Keratinocyte (primary cell): ENCODE results near the gene DCST2. TPM values are rescaled to one million over a fixed set of nuclear protein-coding genes. Genes with fewer than 3 reads are reported as not detected.

ENCODE experiments used
- DNase-seq: peaks from one replicate; pipeline ENCODE4 v3.0.0-alpha.2; 2011; ENCODE audit warnings: low read depth, missing footprints, low spot score
- FAIRE-seq: peaks from 2 replicates; lab custom pipeline; 2011; peaks lifted over from hg19 to GRCh38; lab: Jason Lieb, UNC
- H2AFZ ChIP-seq: 2 replicates; pipeline ENCODE4 v1.6.0; 2012; ENCODE audit warnings: low read length, control low read depth, inconsistent platforms; ENCODE audit not compliant: control insufficient read depth
- H3K27ac ChIP-seq: 2 replicates; pipeline ENCODE4 v1.5.1; 2011; ENCODE audit warnings: low read length; ENCODE audit not compliant: control insufficient read depth, insufficient read depth
- H3K27me3 ChIP-seq: 3 replicates; pipeline ENCODE4 v1.6.0; 2011; ENCODE audit warnings: low read length; ENCODE audit not compliant: control insufficient read depth, insufficient read depth; ENCODE audit errors: extremely low read depth
- H3K36me3 ChIP-seq, 2 experiments: 2 replicates in 1 of 2; 3 replicates in 1 of 2; pipeline ENCODE4 v1.5.1; 2011; ENCODE audit warnings: low read length in 2 of 2, mild to moderate bottlenecking in 1 of 2; ENCODE audit not compliant: control insufficient read depth in 2 of 2, insufficient read depth in 2 of 2; ENCODE audit errors: extremely low read depth in 1 of 2
- H3K4me1 ChIP-seq: 3 replicates; pipeline ENCODE4 v1.5.1; 2011; ENCODE audit warnings: low read length; ENCODE audit not compliant: control insufficient read depth, insufficient read depth; ENCODE audit errors: extremely low read depth
- H3K4me2 ChIP-seq: 3 replicates; pipeline ENCODE4 v1.6.0; 2011; ENCODE audit warnings: low read depth, low read length; ENCODE audit not compliant: control insufficient read depth, insufficient read depth; ENCODE audit errors: extremely low read depth
- H3K4me3 ChIP-seq, 3 experiments: fragments of 200-600 bp in 1 of 3; sonication (generic) in 1 of 3; 2 replicates in 2 of 3; 3 replicates in 1 of 3; pipeline ENCODE4 v1.5.1; 2011 to 2016; ENCODE audit warnings: low read length in 3 of 3, mild to moderate bottlenecking in 3 of 3, control low read depth in 2 of 3, inconsistent platforms in 1 of 3, low read depth in 1 of 3, mixed read lengths in 1 of 3, mixed run types in 1 of 3, moderate library complexity in 1 of 3; ENCODE audit not compliant: control insufficient read depth in 2 of 3, insufficient read depth in 2 of 3; ENCODE audit errors: extremely low read depth in 1 of 3
- H3K79me2 ChIP-seq: 2 replicates; pipeline ENCODE4 v1.6.0; 2012; ENCODE audit warnings: low read length; ENCODE audit not compliant: control insufficient read depth, insufficient read depth
- H3K9ac ChIP-seq: 3 replicates; pipeline ENCODE4 v1.6.0; 2011; ENCODE audit warnings: low read length; ENCODE audit not compliant: control insufficient read depth, insufficient read depth; ENCODE audit errors: extremely low read depth
- H3K9me1 ChIP-seq: 3 replicates; pipeline ENCODE4 v1.6.0; 2011; ENCODE audit warnings: low read length; ENCODE audit not compliant: control insufficient read depth, insufficient read depth; ENCODE audit errors: extremely low read depth
- H3K9me3 ChIP-seq: 2 replicates; pipeline ENCODE4 v1.5.1; 2012; ENCODE audit warnings: low read depth, low read length; ENCODE audit not compliant: control insufficient read depth
- H4K20me1 ChIP-seq: 3 replicates; pipeline ENCODE4 v1.6.0; 2011; ENCODE audit warnings: low read length; ENCODE audit not compliant: control insufficient read depth, insufficient read depth; ENCODE audit errors: extremely low read depth
- EZH2 ChIP-seq: IDR thresholded peaks from one replicate; pipeline ENCODE4 v1.6.1; 2012; ENCODE audit warnings: inconsistent platforms, mild to moderate bottlenecking, low read length, moderate library complexity
- dilution Hi-C: fragments of 300-500 bp; cut with MboI; formaldehyde crosslinking; loops from one replicate; pipeline ENCODE4 v1.7.0; 2020; ENCODE audit warnings: low sequenced_read_pairs; ENCODE audit not compliant: extremely low pct_ligation_motif_present
- polyA plus RNA-seq, 5 experiments: library from polyadenylated mRNA; depleted of rRNA in 3 of 5; stranded (reverse) in 3 of 5; stranded (forward) in 1 of 5; unstranded in 1 of 5; fragments of >200 nt; gene quantifications; 1 replicate in 1 of 5; 2 replicates in 3 of 5; 3 replicates in 1 of 5; pipeline versions ENCODE4 v1.2.1 to v1.2.3, GENCODE V29; 2011 to 2012; ENCODE audit warnings: missing spikeins in 2 of 5, low read depth in 1 of 5, low replicate concordance in 1 of 5
- TF ChIP-seq, protein P1 (sequence below), 3 experiments: IDR thresholded peaks in 1 of 3; conservative IDR thresholded peaks in 1 of 3; optimal IDR thresholded peaks in 1 of 3; 2 replicates in 2 of 3; 3 replicates in 1 of 3; pipeline versions ENCODE3 to v1.5.1; 2011; ENCODE audit warnings: low read length in 3 of 3, mild to moderate bottlenecking in 3 of 3, moderate library complexity in 2 of 3, control low read depth in 1 of 3, inconsistent platforms in 1 of 3; ENCODE audit not compliant: insufficient read depth in 2 of 3; ENCODE audit errors: extremely low read depth in 1 of 3

The DCST2 gene
- polyA plus RNA-seq, 1 donor (not counting 4 experiments of a cell fraction or from before 2014, with no cell fraction given): 0.14 TPM

- Histone ChIP-seq H3K4me2 (peak overlapping the region; percentile 98), H3K9me1 (no peaks in the 10 kb centered on the region), H3K36me3 (peaks cover 0 to 5% of the 10 kb centered on the region in 2 experiments), H3K4me3 (peak overlapping the region in 1 of 3 experiments; percentile 84), H3K9me3 (no peaks in the 10 kb centered on the region), H3K27ac (peak overlapping the region; percentile 63), H3K79me2 (peaks cover 26% of the 10 kb centered on the region), H3K27me3 (no peaks in the 10 kb centered on the region), H2AFZ (peak overlapping the region; percentile 94), H3K4me1 (peaks cover 37% of the 10 kb centered on the region), H3K9ac (peak overlapping the region; percentile 75), H4K20me1 (no peaks in the 10 kb centered on the region)
- FAIRE-seq (peak; percentile 46), DNase-seq (no peak)
- TF ChIP-seq, protein P1, sequence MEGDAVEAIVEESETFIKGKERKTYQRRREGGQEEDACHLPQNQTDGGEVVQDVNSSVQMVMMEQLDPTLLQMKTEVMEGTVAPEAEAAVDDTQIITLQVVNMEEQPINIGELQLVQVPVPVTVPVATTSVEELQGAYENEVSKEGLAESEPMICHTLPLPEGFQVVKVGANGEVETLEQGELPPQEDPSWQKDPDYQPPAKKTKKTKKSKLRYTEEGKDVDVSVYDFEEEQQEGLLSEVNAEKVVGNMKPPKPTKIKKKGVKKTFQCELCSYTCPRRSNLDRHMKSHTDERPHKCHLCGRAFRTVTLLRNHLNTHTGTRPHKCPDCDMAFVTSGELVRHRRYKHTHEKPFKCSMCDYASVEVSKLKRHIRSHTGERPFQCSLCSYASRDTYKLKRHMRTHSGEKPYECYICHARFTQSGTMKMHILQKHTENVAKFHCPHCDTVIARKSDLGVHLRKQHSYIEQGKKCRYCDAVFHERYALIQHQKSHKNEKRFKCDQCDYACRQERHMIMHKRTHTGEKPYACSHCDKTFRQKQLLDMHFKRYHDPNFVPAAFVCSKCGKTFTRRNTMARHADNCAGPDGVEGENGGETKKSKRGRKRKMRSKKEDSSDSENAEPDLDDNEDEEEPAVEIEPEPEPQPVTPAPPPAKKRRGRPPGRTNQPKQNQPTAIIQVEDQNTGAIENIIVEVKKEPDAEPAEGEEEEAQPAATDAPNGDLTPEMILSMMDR (optimal IDR thresholded peaks at IDR 0.05 in 1 of 3, IDR thresholded peaks at IDR 0.05 in 1 of 3, conservative IDR thresholded peaks at IDR 0.05 in 1 of 3; ENCODE audit: extremely low read depth in 1 of 3, insufficient read depth in 2 of 3, low read length in 3 of 3): no peak
- no peak for TF ChIP-seq EZH2
- dilution Hi-C loops: no loop called here
Observed at GRCh38 chr1:155049651-155050559, 16.3 kb upstream of the DCST2 start.

DNA sequence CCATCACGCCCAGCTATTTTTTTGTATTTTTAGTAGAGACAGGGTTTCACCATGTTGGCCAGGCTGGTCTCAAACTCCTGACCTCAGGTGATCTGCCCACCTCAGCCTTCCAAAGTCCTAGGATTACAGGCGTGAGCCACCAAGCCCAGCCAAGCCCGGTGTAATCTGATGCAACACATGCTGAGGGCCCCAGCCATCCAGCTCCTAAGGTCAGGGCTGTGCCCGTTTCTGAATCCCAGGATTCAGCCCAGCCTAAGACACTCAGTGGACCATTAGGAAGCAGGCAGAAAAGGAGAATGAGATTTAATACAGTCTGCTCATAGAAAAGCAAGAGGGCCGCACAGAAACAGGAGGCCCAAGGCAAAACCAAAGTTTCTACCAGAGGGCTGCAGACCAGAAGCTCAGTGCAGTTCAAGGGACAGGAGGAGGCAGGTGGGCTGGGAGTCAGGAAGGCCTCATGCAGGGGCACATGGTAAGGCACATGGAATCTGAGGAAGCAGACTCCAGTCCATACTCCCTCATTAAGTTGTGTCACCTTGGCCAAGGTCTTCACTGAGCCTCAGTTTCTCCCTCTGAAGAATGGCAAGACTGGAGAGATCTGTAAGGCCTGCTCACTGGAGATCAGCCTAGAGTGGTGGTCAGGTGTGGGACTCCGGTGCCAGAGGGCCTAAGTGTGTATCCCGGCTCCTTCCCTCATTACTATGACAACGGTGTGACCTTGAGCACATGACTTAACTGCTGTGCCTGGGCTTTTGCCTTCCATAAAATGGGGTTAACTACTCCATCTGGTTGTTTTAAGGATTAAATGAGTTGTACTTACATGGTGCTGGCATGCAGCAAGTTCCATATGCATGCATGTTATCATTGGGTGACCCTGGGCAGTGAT is 15.1 kb upstream of the DCST2 start:
- Histone ChIP-seq H3K27ac (no peak overlapping the region), H3K9ac (no peak overlapping the region), H3K4me2 (no peak overlapping the region), H3K9me3 (no peaks in the 10 kb centered on the region), H3K9me1 (no peaks in the 10 kb centered on the region), H3K79me2 (peaks cover 21% of the 10 kb centered on the region), H2AFZ (no peak overlapping the region), H3K4me1 (peaks cover 40% of the 10 kb centered on the region), H3K4me3 (no peak overlapping the region), H3K36me3 (no peaks in the 10 kb centered on the region), H3K27me3 (no peaks in the 10 kb centered on the region), H4K20me1 (no peaks in the 10 kb centered on the region)
- DNase-seq (no peak), FAIRE-seq (no peak)
- TF ChIP-seq EZH2: no peak
- TF ChIP-seq, protein P1 (optimal IDR thresholded peaks at IDR 0.05 in 1 of 3, IDR thresholded peaks at IDR 0.05 in 1 of 3, conservative IDR thresholded peaks at IDR 0.05 in 1 of 3; ENCODE audit: extremely low read depth in 1 of 3, insufficient read depth in 2 of 3, low read length in 3 of 3): no peak
- dilution Hi-C loops: no loop called here
